Heart left ventricle (tissue), 13 donors: Measurements from ENCODE around the gene HHAT.

ENCODE experiments used
- POLR2A ChIP-seq, 2 donors: fragments of 450-650 bp; IDR thresholded peaks; one replicate each; pipeline ENCODE4 v1.6.1; 2017; ENCODE audit warnings: antibody characterized with exemption in 2 of 2, mild to moderate bottlenecking in 2 of 2, moderate library complexity in 2 of 2
- TF ChIP-seq, protein P1 (sequence below), 12 donors: fragments of 200-600 bp; sonication (generic) in 4 of 12; IDR thresholded peaks; one replicate each; pipeline versions ENCODE4 v1.5.0 to v1.8.0; 2018 to 2022; ENCODE audit warnings: antibody characterized with exemption in 12 of 12, mild to moderate bottlenecking in 5 of 12
- donor health status: ischemic (EF 13 %, LVEDD 7.1; RV severe dilation, severe dysfunction).
- donor health status: DM: no; HTN: yes; CAD: no.
- donor health status: DM: no; HTN: no; CAD: no.
- donor health status: ischemic (EF 25% LVEDD 6.9; RV normal size, moderate dysfunction).
- donor health status: ischemic (EF 25% LVEDD 5.7; RV mildly dilated, moderate dysfunction).
- donor health status: ischemic (EF 35%, LVEDD 5.7; RV mildly dilated, moderate dysfunction).
- donor health status: nonischemic (EF 11% LVEDD 7.7; RV severe dilation, severe dysfunction).
- donor health status: DM: yes; HTN: yes; CAD: no.
- donor health status: PGD.
- donor health status: ischemic (EF 29% LVEDD 5.4; RV normal size, mild dysfunction).
- donor health status: nonischemic (EF 23%, LVEDD 6.1; RV moderate dilation, normal function).

DNA sequence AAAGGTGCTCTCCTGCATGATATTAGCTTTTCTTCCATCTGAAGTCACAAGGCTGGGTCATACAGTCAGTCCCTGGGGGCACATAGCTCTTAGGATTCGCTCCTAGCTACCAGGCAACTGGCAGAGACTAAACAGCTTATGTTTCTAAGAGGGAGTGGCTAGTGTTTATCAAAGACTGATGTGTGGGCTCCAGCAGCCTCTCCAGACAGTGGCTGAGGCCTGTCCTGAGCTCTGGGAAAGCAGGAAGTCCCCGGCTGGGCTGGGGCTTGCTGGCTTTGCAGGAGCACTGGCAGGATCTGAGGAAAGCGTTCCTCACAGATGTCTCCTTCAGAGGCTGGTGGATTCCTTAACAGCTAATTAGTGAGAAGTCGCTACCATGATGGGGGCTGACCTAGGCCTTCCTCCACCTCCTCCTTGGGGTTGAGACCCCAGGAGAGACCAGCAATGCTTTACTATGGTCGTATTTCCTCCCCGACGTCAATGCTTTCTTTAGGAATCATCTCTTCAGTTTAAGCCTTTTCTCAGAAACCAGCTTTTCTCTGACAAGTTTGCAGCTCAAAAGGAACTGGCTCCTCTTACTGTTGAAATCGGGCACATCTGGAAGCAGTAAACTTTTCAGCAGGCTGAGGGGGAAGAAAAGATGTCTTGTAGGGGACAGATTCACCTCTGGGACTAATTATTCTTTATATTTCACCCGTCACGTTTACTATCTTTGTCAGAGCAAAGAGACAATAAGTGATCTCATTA lies 33.5 kb upstream of the HHAT start:
- TF ChIP-seq, protein P1, sequence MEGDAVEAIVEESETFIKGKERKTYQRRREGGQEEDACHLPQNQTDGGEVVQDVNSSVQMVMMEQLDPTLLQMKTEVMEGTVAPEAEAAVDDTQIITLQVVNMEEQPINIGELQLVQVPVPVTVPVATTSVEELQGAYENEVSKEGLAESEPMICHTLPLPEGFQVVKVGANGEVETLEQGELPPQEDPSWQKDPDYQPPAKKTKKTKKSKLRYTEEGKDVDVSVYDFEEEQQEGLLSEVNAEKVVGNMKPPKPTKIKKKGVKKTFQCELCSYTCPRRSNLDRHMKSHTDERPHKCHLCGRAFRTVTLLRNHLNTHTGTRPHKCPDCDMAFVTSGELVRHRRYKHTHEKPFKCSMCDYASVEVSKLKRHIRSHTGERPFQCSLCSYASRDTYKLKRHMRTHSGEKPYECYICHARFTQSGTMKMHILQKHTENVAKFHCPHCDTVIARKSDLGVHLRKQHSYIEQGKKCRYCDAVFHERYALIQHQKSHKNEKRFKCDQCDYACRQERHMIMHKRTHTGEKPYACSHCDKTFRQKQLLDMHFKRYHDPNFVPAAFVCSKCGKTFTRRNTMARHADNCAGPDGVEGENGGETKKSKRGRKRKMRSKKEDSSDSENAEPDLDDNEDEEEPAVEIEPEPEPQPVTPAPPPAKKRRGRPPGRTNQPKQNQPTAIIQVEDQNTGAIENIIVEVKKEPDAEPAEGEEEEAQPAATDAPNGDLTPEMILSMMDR (IDR thresholded peaks at IDR 0.05) = no peak
- TF ChIP-seq POLR2A (IDR thresholded peaks at IDR 0.05) = no peak
